ENCODE measurements around the gene EIF4A2. TPM values are rescaled to one million over a fixed set of nuclear protein-coding genes. Genes with fewer than 3 reads are reported as not detected.

The EIF4A2 gene
- total and polyA plus RNA-seq, 9 donors: 477 to 593 (median 542) TPM

GRCh38 chr3:186782542-186783057, 777 bp upstream of the EIF4A2 start:
- Histone ChIP-seq H3K27me3 (ENCODE audit: control insufficient read depth, insufficient read depth, low read length) (peaks cover 3% of the 10 kb centered on the region), H3K4me3 (ENCODE audit: low read length) (peak overlapping the region; percentile 72), H3K36me3 (ENCODE audit: control insufficient read depth, insufficient read depth, low read length) (peaks cover 32% of the 10 kb centered on the region), H3K4me1 (ENCODE audit: control insufficient read depth, insufficient read depth, low read length) (peaks cover 13% of the 10 kb centered on the region), H3K27ac (ENCODE audit: low read length) (peak overlapping the region; percentile 96), H3K9me3 (replicated peaks; ENCODE audit: control insufficient read depth, low read depth, low read length) (no peaks in the 10 kb centered on the region)
- 4% methylated on average over 14 of the region's 21 CpGs for WGBS (ENCODE audit: insufficient coverage)
- DNase-seq: no peak

GRCh38 chr3:186783731-186784515, 546 bp downstream of the EIF4A2 start:
- H3K36me3 ChIP-seq (ENCODE audit: control insufficient read depth, insufficient read depth, low read length): peaks cover 45% of the 10 kb centered on the region
- under 1% methylated on average over 49 of the region's 56 CpGs for WGBS (ENCODE audit: insufficient coverage)

GRCh38 chr3:186784820-186785494, 1.6 kb downstream of the EIF4A2 start:
- DNase-seq: no peak
- peak overlapping the region; percentile 72 for H3K4me3 ChIP-seq (ENCODE audit: low read length)
- H3K27me3 ChIP-seq (ENCODE audit: control insufficient read depth, insufficient read depth, low read length): no peaks in the 10 kb centered on the region
- peak overlapping the region; percentile 96 for H3K27ac ChIP-seq (ENCODE audit: low read length)
- no peaks in the 10 kb centered on the region for H3K9me3 ChIP-seq (replicated peaks; ENCODE audit: control insufficient read depth, low read depth, low read length)
- WGBS (ENCODE audit: insufficient coverage): 30% methylated on average over 3 of the region's 7 CpGs
- peaks cover 13% of the 10 kb centered on the region for H3K4me1 ChIP-seq (ENCODE audit: control insufficient read depth, insufficient read depth, low read length)
- H3K36me3 ChIP-seq (ENCODE audit: control insufficient read depth, insufficient read depth, low read length): peaks cover 50% of the 10 kb centered on the region

More at GRCh38 chr3:186783731-186784515, 546 bp downstream of the EIF4A2 start:
- Histone ChIP-seq H3K4me1 (ENCODE audit: control insufficient read depth, insufficient read depth, low read length) (peaks cover 13% of the 10 kb centered on the region), H3K4me3 (ENCODE audit: low read length) (peak overlapping the region; percentile 72), H3K27me3 (ENCODE audit: control insufficient read depth, insufficient read depth, low read length) (peaks cover 2% of the 10 kb centered on the region), H3K27ac (ENCODE audit: low read length) (peak overlapping the region; percentile 96), H3K9me3 (replicated peaks; ENCODE audit: control insufficient read depth, low read depth, low read length) (no peaks in the 10 kb centered on the region)
- peak; percentile 90 for DNase-seq

- Histone ChIP-seq H3K9me3 (replicated peaks; ENCODE audit: control insufficient read depth, low read depth, low read length) (no peaks in the 10 kb centered on the region), H3K4me1 (ENCODE audit: control insufficient read depth, insufficient read depth, low read length) (peaks cover 13% of the 10 kb centered on the region), H3K27ac (ENCODE audit: low read length) (no peak overlapping the region), H3K27me3 (ENCODE audit: control insufficient read depth, insufficient read depth, low read length) (no peaks in the 10 kb centered on the region), H3K4me3 (ENCODE audit: low read length) (peak overlapping the region; percentile 72), H3K36me3 (ENCODE audit: control insufficient read depth, insufficient read depth, low read length) (peaks cover 56% of the 10 kb centered on the region)
- DNase-seq: no peak
- 54% methylated on average over 4 of the region's 7 CpGs for WGBS (ENCODE audit: insufficient coverage)
Observed at GRCh38 chr3:186785495-186786018, 2.2 kb downstream of the EIF4A2 start.

- H3K4me3 ChIP-seq (ENCODE audit: low read length): no peak overlapping the region
- 86% methylated on average over 2 of the region's 3 CpGs for WGBS (ENCODE audit: insufficient coverage)
- no peaks in the 10 kb centered on the region for H3K9me3 ChIP-seq (replicated peaks; ENCODE audit: control insufficient read depth, low read depth, low read length)
- no peak for DNase-seq
- H3K36me3 ChIP-seq (ENCODE audit: control insufficient read depth, insufficient read depth, low read length): peaks cover 56% of the 10 kb centered on the region
- H3K4me1 ChIP-seq (ENCODE audit: control insufficient read depth, insufficient read depth, low read length): peaks cover 13% of the 10 kb centered on the region
- H3K27me3 ChIP-seq (ENCODE audit: control insufficient read depth, insufficient read depth, low read length): no peaks in the 10 kb centered on the region
- H3K27ac ChIP-seq (ENCODE audit: low read length): no peak overlapping the region
Observed at GRCh38 chr3:186786922-186787321, 3.5 kb downstream of the EIF4A2 start.

- H3K27ac ChIP-seq (ENCODE audit: low read length): no peak overlapping the region
- WGBS (ENCODE audit: insufficient coverage): 89% methylated on average over 7 of the region's 15 CpGs
- H3K4me1 ChIP-seq (ENCODE audit: control insufficient read depth, insufficient read depth, low read length): peaks cover 13% of the 10 kb centered on the region
- H3K4me3 ChIP-seq (ENCODE audit: low read length): no peak overlapping the region
- peaks cover 56% of the 10 kb centered on the region for H3K36me3 ChIP-seq (ENCODE audit: control insufficient read depth, insufficient read depth, low read length)
- no peak for DNase-seq
- no peaks in the 10 kb centered on the region for H3K27me3 ChIP-seq (ENCODE audit: control insufficient read depth, insufficient read depth, low read length)
- no peaks in the 10 kb centered on the region for H3K9me3 ChIP-seq (replicated peaks; ENCODE audit: control insufficient read depth, low read depth, low read length)
Observed at GRCh38 chr3:186787642-186788481, 4.5 kb downstream of the EIF4A2 start.

- DNase-seq: no peak
- H3K36me3 ChIP-seq (ENCODE audit: control insufficient read depth, insufficient read depth, low read length): peaks cover 56% of the 10 kb centered on the region
- no peaks in the 10 kb centered on the region for H3K27me3 ChIP-seq (ENCODE audit: control insufficient read depth, insufficient read depth, low read length)
- H3K9me3 ChIP-seq (replicated peaks; ENCODE audit: control insufficient read depth, low read depth, low read length): no peaks in the 10 kb centered on the region
- H3K4me3 ChIP-seq (ENCODE audit: low read length): no peak overlapping the region
- peaks cover 13% of the 10 kb centered on the region for H3K4me1 ChIP-seq (ENCODE audit: control insufficient read depth, insufficient read depth, low read length)
- 78% methylated on average over 6 of the region's 13 CpGs for WGBS (ENCODE audit: insufficient coverage)
- no peak overlapping the region for H3K27ac ChIP-seq (ENCODE audit: low read length)
Observed at GRCh38 chr3:186788482-186789370, 5.3 kb downstream of the EIF4A2 start.

- Histone ChIP-seq H3K36me3 (ENCODE audit: control insufficient read depth, insufficient read depth, low read length) (peaks cover 56% of the 10 kb centered on the region), H3K4me1 (ENCODE audit: control insufficient read depth, insufficient read depth, low read length) (peaks cover 12% of the 10 kb centered on the region), H3K9me3 (replicated peaks; ENCODE audit: control insufficient read depth, low read depth, low read length) (no peaks in the 10 kb centered on the region)
Observed at GRCh38 chr3:186789554-186790260, 6.3 kb downstream of the EIF4A2 start.

More at GRCh38 chr3:186789554-186790260, 6.3 kb downstream of the EIF4A2 start:
- no peak for DNase-seq
- 29% methylated on average over 1 of the region's 4 CpGs for WGBS (ENCODE audit: insufficient coverage)
- H3K27ac ChIP-seq (ENCODE audit: low read length): no peak overlapping the region
- H3K4me3 ChIP-seq (ENCODE audit: low read length): no peak overlapping the region
- H3K27me3 ChIP-seq (ENCODE audit: control insufficient read depth, insufficient read depth, low read length): no peaks in the 10 kb centered on the region

All from muscle of leg (tissue), 11 donors.